WTC11 (cell line): ENCODE data around the gene ZNF425. TPM values are rescaled to one million over a fixed set of nuclear protein-coding genes. Genes with fewer than 3 reads are reported as not detected.

Experiments
- ATAC-seq: fragments of 200-7000 bp; cut with Tn5 transposase; 2 replicates; pipeline ENCODE4 v1.10.0; 2021; ENCODE audit warnings: mild to moderate bottlenecking, moderate library complexity
- Bru-seq: library from RNA; stranded (reverse); fragments of 400-500 nt; gene quantifications from one replicate; lab custom pipeline; 2021; lab: Mats Ljungman, UMichigan
- CTCF ChIA-PET: fragments of 300-600 bp; sonication (Branson Sonifier 250); formaldehyde crosslinking; loops from one replicate; lab custom pipeline; 2021; ENCODE audit warnings: antibody characterized with exemption; lab: Charles Lee
- POLR2A ChIA-PET: fragments of 350-600 bp; sonication (Branson Sonifier 250); formaldehyde crosslinking; loops from one replicate; lab custom pipeline; 2021; ENCODE audit warnings: antibody characterized with exemption; lab: Charles Lee
- DNase-seq: peaks from one replicate; pipeline ENCODE4 v3.0.0; 2021; ENCODE audit warnings: low spot score
- H3K27ac Mint-ChIP-seq: 2 replicates; pipeline ENCODE4 v1.8.0; 2021; ENCODE audit warnings: mixed read lengths
- H3K27me3 Mint-ChIP-seq: 2 replicates; pipeline ENCODE4 v1.8.0; 2021; ENCODE audit warnings: low read depth, mild to moderate bottlenecking, moderate library complexity, mixed read lengths
- H3K36me3 Mint-ChIP-seq: 2 replicates; pipeline ENCODE4 v1.8.0; 2021; ENCODE audit warnings: mixed read lengths
- H3K4me1 Mint-ChIP-seq: 2 replicates; pipeline ENCODE4 v1.8.0; 2022; ENCODE audit warnings: mixed read lengths
- H3K4me3 Mint-ChIP-seq: 2 replicates; pipeline ENCODE4 v1.8.0; 2021; ENCODE audit warnings: mild to moderate bottlenecking, moderate library complexity, mixed read lengths
- H3K9me3 Mint-ChIP-seq: 2 replicates; pipeline ENCODE4 v1.8.0; 2021; ENCODE audit warnings: mixed read lengths
- ATF6 ChIP-seq: sonication (generic); formaldehyde crosslinking; IDR thresholded peaks from 2 replicates; pipeline ENCODE4 v1.8.1; 2023; ENCODE audit warnings: mild to moderate bottlenecking, missing genetic modification reagents
- CDX4 ChIP-seq: fragments of 250-450 bp; sonication (Bioruptor Pico); IDR thresholded peaks from 2 replicates; pipeline ENCODE4 v1.9.0; 2021; ENCODE audit warnings: moderate library complexity, mild to moderate bottlenecking, inconsistent platforms, borderline replicate concordance
- EMX1 ChIP-seq: fragments of 250-450 bp; sonication (Bioruptor Pico); IDR thresholded peaks from 2 replicates; pipeline ENCODE4 v1.8.0; 2021; ENCODE audit warnings: mild to moderate bottlenecking
- ESRRA ChIP-seq: sonication (generic); formaldehyde crosslinking; IDR thresholded peaks from 2 replicates; pipeline ENCODE4 v1.8.1; 2022; ENCODE audit warnings: mild to moderate bottlenecking, missing genetic modification reagents, borderline replicate concordance
- GTF2I ChIP-seq: fragments of 250-450 bp; sonication (Bioruptor Pico); conservative IDR thresholded peaks from 2 replicates; pipeline ENCODE4 v1.4.0; 2021; ENCODE audit warnings: mild to moderate bottlenecking
- NFE2L1 ChIP-seq: sonication (generic); formaldehyde crosslinking; IDR thresholded peaks from 2 replicates; pipeline ENCODE4 v1.8.1; 2023; ENCODE audit warnings: missing genetic modification reagents
- NFYB ChIP-seq: sonication (generic); formaldehyde crosslinking; conservative IDR thresholded peaks from 2 replicates; pipeline ENCODE4 v1.8.0; 2022; ENCODE audit warnings: low read depth, missing genetic modification reagents
- NR2C2 ChIP-seq: sonication (generic); formaldehyde crosslinking; IDR thresholded peaks from 2 replicates; pipeline ENCODE4 v1.8.0; 2022; ENCODE audit warnings: mild to moderate bottlenecking, missing genetic modification reagents
- SOX15 ChIP-seq: fragments of 250-450 bp; sonication (Bioruptor Pico); IDR thresholded peaks from 2 replicates; pipeline ENCODE4 v1.9.0; 2021; ENCODE audit warnings: mild to moderate bottlenecking
- TCF7 ChIP-seq: sonication (generic); formaldehyde crosslinking; IDR thresholded peaks from 2 replicates; pipeline ENCODE4 v1.8.0; 2022; ENCODE audit warnings: mild to moderate bottlenecking, low read depth, missing genetic modification reagents, moderate library complexity
- TEAD1 ChIP-seq: sonication (generic); formaldehyde crosslinking; IDR thresholded peaks from 2 replicates; pipeline ENCODE4 v1.8.0; 2022; ENCODE audit warnings: mild to moderate bottlenecking, missing genetic modification reagents
- USF1 ChIP-seq: sonication (generic); formaldehyde crosslinking; IDR thresholded peaks from 2 replicates; pipeline ENCODE4 v1.8.0; 2022; ENCODE audit warnings: mild to moderate bottlenecking, missing genetic modification reagents
- ZNF138 ChIP-seq: sonication (generic); formaldehyde crosslinking; conservative IDR thresholded peaks from 2 replicates; pipeline ENCODE4 v1.8.1; 2022; ENCODE audit warnings: mild to moderate bottlenecking, moderate library complexity, missing genetic modification reagents
- ZNF416 ChIP-seq: fragments of 250-450 bp; sonication (Bioruptor Pico); IDR thresholded peaks from 2 replicates; pipeline ENCODE4 v1.9.0; 2021; ENCODE audit warnings: mild to moderate bottlenecking, inconsistent platforms
- ZNF671 ChIP-seq: fragments of 250-450 bp; sonication (Bioruptor Pico); IDR thresholded peaks from 2 replicates; pipeline ENCODE4 v1.8.0; 2021; ENCODE audit warnings: mild to moderate bottlenecking
- long read RNA-seq, 3 experiments: library from RNA in 1 of 3; library from capped mRNA in 1 of 3; library from polyadenylated mRNA in 1 of 3; unstranded in 2 of 3; stranded (forward) in 1 of 3; transcript quantifications; one replicate each; pipeline ENCODE4 v2.0.0, GENCODE V29; 2021
- total RNA-seq: library from RNA; stranded (reverse); gene quantifications from 3 replicates; pipeline ENCODE4 v1.2.3, GENCODE V29; 2021
- TF ChIP-seq, protein P1 (sequence below): sonication (generic); formaldehyde crosslinking; IDR thresholded peaks from 2 replicates; pipeline ENCODE4 v1.8.1; 2022; ENCODE audit warnings: missing genetic modification reagents, borderline replicate concordance
- TF ChIP-seq, protein P2 (sequence below): sonication (generic); formaldehyde crosslinking; IDR thresholded peaks from 2 replicates; pipeline ENCODE4 v1.8.1; 2022; ENCODE audit warnings: mild to moderate bottlenecking, moderate library complexity, missing genetic modification reagents
- TF ChIP-seq, protein P3 (sequence below): sonication (generic); formaldehyde crosslinking; IDR thresholded peaks from 2 replicates; pipeline ENCODE4 v1.8.1; 2023; ENCODE audit warnings: mild to moderate bottlenecking, missing genetic modification reagents, borderline replicate concordance

Gene ZNF425, protein sequence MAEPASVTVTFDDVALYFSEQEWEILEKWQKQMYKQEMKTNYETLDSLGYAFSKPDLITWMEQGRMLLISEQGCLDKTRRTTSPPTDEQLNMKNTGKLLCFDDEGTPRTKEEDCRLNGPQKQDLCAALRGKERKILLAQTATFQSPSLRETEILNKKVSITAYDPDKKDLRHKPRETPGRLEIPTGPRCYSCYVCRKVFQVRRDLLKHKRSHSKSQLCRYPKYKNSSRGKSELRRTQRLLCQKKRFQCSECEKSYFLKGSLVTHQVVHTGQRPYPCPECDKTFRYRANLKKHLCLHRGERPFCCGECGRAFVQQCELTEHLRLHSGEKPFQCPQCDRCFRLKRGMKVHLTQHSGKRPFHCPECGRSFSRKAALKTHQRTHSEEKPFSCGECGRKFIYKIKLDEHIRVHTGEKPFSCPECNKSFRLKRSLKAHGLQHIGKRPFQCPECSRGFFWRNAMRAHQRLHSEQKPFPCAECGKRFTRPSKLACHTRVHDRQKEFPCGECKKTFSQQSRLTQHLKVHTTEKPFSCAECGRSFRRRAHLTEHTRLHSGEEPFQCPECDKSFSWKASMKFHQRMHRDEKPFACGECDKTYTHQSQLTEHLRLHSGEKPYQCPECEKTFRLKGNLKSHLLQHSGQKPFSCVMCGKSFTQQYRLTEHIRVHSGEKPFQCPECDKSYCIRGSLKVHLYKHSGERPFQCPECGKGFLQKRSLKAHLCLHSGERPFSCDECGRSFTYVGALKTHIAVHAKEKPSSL
- total RNA-seq (3.8 to 5.8 TPM (median 4.9 TPM) in 3 replicates), Bru-seq, nascent RNA (percentile 60 among the genes with signal in this experiment)
- long read RNA-seq, experiment 1, transcript ZNF425-201 (4 exons, 3,220 nt), result major isoform, 29 of 38 reads
- long read RNA-seq, experiment 1, partial matches to known transcripts, result 2 of 38 reads
- long read RNA-seq, experiment 1, other reads (novel, unspliced or antisense), result 7 of 38 reads
- long read RNA-seq, experiment 2, partial matches to known transcripts, result 0 of 3 reads
- long read RNA-seq, experiment 2, other reads (novel, unspliced or antisense), result 2 of 3 reads
- long read RNA-seq, experiment 3, partial matches to known transcripts, result 0 of 1 reads
- long read RNA-seq, experiment 3, other reads (novel, unspliced or antisense), result 0 of 1 reads

DNA sequence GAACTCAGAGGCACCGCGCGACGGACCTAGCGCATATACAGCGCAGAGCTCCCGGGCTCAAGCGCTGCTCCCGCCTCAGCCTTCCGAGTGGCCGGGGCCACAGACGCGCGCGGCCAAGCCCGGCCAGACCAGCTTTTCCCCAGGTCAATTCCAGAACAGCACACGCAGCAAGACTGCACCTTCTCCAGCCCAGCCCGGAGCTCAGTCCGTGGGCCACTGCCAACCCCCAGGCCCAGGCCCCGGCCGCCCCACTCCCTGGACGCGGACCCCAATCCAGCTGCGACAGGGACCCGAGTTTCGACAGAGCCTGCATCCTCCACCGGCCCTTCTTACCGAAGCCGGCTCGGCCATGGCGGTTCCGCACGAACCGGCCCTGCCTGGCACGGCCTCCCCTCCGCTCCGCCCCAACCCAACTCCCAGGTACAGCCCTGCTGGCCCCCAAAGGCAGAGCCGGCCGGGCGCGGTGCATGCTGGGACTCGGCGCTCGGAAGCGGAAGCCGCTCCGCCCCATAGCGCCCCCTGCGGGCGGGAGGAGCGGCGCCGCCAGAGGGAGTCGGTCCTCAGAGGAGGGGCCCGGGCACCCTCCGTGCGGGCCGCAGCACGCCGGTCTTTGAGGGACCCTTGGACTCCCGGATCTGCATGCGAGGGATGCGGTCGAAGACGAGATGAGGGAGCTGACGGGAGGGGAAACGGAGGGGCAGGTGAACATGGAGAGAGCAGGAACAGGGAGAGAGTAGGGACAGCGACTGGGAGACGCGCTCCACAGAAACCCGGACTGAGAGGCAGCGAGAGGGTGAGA lies at the start of gene ZNF425:
Gene ZNF425 (minus strand): TSS at position 462 of the 799 bp plus-strand sequence. CDS start 111 bp downstream, at position 351.
- peaks cover 5% of the 10 kb centered on the region; the same call in 1 of the 2 replicates for H3K27me3 Mint-ChIP-seq
- peaks cover 18% of the 10 kb centered on the region for H3K9me3 Mint-ChIP-seq
- ATAC-seq, result peak; percentile 87
- H3K27ac Mint-ChIP-seq, result peak within 1 kb of the TSS; percentile 100
- CTCF ChIA-PET, result interaction anchor here (0.5 to 4.0 kb wide), 16 partner anchors 9 to 142 kb away, joined by 3 to 40 read pairs (median 3); partner anchors contain the start of genes ZNF282, ZNF398 and ZNF786
- H3K4me3 Mint-ChIP-seq, result peak within 1 kb of the TSS; percentile 100
- peak; percentile 94 for DNase-seq
- H3K4me1 Mint-ChIP-seq, result peaks cover 23% of the 10 kb centered on the region
- peaks cover 27% of the 10 kb centered on the region for H3K36me3 Mint-ChIP-seq
- POLR2A ChIA-PET, result interaction anchor here (0.6 to 4.2 kb wide), 5 partner anchors 9 to 69 kb away, joined by 3 to 35 read pairs (median 4); partner anchors contain the start of genes ZNF282 and ZNF398
- TF ChIP-seq, protein P1, sequence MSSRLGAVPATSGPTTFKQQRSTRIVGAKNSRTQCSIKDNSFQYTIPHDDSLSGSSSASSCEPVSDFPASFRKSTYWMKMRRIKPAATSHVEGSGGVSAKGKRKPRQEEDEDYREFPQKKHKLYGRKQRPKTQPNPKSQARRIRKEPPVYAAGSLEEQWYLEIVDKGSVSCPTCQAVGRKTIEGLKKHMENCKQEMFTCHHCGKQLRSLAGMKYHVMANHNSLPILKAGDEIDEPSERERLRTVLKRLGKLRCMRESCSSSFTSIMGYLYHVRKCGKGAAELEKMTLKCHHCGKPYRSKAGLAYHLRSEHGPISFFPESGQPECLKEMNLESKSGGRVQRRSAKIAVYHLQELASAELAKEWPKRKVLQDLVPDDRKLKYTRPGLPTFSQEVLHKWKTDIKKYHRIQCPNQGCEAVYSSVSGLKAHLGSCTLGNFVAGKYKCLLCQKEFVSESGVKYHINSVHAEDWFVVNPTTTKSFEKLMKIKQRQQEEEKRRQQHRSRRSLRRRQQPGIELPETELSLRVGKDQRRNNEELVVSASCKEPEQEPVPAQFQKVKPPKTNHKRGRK (CRISPR knock-in tag), result no peak
- TF ChIP-seq ZNF671 (CRISPR knock-in tag) (no peak; the same call in 1 of the 2 replicates), NR2C2 (CRISPR knock-in tag) (no peak), ESRRA (CRISPR knock-in tag) (peak; percentile 84), ZNF416 (peak; percentile 75; the same call in 1 of the 2 replicates), EMX1 (0 out of 2 replicates have a peak, but pooled peaks have one; percentile 77), SOX15 (CRISPR knock-in tag) (no peak), TEAD1 (CRISPR knock-in tag) (peak; percentile 91), USF1 (CRISPR knock-in tag) (0 out of 2 replicates have a peak, but pooled peaks have one; percentile 32), TCF7 (CRISPR knock-in tag) (peak; percentile 86), GTF2I (no peak), ATF6 (CRISPR knock-in tag) (no peak), NFE2L1 (peak; percentile 70), NFYB (CRISPR knock-in tag) (peak; percentile 10; the same call in 1 of the 2 replicates), ZNF138 (CRISPR knock-in tag) (peak; percentile 81), CDX4 (CRISPR knock-in tag) (no peak; the same call in 1 of the 2 replicates)
- TF ChIP-seq, protein P2, sequence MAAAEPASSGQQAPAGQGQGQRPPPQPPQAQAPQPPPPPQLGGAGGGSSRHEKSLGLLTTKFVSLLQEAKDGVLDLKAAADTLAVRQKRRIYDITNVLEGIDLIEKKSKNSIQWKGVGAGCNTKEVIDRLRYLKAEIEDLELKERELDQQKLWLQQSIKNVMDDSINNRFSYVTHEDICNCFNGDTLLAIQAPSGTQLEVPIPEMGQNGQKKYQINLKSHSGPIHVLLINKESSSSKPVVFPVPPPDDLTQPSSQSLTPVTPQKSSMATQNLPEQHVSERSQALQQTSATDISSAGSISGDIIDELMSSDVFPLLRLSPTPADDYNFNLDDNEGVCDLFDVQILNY (CRISPR knock-in tag), result peak; percentile 18; the same call in 1 of the 2 replicates
- TF ChIP-seq, protein P3, sequence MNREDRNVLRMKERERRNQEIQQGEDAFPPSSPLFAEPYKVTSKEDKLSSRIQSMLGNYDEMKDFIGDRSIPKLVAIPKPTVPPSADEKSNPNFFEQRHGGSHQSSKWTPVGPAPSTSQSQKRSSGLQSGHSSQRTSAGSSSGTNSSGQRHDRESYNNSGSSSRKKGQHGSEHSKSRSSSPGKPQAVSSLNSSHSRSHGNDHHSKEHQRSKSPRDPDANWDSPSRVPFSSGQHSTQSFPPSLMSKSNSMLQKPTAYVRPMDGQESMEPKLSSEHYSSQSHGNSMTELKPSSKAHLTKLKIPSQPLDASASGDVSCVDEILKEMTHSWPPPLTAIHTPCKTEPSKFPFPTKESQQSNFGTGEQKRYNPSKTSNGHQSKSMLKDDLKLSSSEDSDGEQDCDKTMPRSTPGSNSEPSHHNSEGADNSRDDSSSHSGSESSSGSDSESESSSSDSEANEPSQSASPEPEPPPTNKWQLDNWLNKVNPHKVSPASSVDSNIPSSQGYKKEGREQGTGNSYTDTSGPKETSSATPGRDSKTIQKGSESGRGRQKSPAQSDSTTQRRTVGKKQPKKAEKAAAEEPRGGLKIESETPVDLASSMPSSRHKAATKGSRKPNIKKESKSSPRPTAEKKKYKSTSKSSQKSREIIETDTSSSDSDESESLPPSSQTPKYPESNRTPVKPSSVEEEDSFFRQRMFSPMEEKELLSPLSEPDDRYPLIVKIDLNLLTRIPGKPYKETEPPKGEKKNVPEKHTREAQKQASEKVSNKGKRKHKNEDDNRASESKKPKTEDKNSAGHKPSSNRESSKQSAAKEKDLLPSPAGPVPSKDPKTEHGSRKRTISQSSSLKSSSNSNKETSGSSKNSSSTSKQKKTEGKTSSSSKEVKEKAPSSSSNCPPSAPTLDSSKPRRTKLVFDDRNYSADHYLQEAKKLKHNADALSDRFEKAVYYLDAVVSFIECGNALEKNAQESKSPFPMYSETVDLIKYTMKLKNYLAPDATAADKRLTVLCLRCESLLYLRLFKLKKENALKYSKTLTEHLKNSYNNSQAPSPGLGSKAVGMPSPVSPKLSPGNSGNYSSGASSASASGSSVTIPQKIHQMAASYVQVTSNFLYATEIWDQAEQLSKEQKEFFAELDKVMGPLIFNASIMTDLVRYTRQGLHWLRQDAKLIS (CRISPR knock-in tag), result peak; percentile 97
